ENCODE measurements around the gene PSMD12.
A peak's percentile ranks its signal among the peaks of the same experiment; 100 is the strongest.
"Not testable (repeated sequence)": the region's sequence is repeated elsewhere in the genome, so short reads cannot be mapped to it uniquely, and the experiment has no call there.

PSMD12 gene

DNA sequence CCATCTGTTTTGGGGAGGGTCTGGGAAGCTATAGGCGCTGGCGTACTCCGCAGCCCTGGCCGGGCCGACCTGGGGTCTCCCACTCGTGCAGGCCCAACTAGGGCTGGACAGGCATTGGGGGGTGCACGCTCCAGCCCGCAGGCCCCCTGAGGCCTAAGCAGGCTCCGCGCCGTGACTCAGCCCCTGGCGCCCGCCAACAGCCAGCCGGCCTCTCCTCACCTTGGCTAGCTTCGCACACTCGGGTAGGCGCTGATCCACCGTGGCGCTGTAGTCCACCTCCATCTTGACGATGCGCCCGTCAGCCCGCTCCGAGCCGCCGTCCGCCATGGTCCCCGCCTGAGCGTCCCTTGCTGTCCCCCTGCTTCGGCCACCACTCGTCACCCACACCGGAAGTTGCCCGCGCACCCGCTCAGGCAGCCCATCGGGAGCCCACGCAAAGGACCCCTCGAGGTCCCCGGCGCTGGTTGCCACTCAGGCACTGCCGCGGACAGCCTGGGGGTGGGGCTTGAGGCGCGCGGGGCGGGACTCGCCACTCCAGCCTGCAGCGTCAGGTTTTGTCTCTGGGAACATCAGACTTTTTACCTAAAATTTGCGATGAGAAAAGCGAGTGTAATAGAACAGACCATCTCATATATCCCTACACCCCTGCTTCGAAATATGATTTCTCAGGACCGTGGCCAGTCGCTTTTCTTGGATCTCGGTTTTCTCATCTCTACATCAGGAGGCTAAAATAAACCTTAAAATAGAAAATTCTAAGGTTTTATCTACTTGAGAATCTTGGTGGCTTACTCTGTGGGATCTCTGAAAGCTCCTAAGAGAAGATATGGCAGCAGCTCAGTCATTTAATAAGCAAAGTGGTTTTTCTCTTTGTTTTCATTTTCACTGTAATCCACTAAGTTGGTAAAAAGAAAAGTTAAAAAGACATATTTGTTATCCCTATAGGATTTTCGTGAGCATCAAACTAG, at the start of gene PSMD12:
TSS of gene PSMD12 (minus strand) at position 385 of the 965 bp plus-strand sequence. CDS start at position 327, 58 bp downstream.
- DNase-seq = peak; percentile 76

DNA sequence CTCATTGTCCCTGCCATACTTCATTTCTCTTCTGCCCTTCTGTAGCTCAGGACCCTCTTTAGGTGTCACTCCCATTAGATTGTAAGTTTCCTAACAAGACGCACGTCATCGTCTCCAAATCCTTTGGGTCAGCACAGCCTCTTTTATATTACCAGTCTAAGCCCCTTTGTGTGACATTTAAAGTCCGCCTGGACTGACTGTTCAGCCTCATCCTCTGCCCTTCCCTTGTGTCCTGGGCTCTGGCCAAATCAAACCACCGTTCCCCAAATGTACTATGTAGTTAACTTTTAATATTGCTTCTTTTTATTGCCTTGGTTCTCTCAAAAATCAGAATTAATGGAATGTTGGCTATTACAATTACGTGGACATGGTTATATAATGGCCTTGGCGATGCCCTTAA, 48.9 kb upstream of the PSMD12 start:
- DNase-seq = no peak

DNA sequence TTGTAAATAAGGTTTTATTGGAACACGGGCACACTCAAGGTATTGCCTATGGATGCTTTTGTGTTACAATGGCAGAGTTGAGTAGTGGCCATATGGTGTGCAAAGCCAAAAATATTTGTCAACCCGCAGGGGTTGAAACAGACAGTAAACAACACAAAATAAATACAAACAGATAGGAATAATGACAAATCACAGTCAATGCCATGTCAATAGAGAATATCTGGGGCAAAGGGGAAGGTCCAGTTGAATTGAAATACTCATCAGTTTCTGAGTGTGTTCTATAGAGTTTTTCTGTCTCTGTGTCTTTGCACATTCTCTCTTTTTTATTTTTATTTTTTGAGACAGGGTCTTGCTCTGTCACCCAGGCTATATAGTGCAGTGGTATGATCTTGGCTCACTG, 48.2 kb upstream of the PSMD12 start:
- no peak for DNase-seq

DNA sequence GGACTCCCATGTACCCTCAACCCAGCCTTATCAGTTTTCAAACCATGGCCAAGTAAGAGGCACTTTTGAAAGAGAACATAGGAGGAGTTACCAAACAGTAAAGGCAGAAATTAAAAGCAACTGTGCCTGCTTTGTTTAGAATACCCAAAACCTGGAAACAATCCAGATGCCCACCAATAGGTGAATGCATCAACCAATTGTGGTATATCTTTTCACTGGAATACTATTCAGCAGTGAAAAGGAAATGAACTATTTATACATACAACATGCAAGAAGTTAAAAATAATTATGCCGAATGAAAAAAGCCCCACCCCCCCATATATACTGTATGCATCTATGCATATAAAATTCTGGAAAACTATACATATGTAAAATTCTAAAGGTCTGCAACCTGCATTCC, 47.8 kb upstream of the PSMD12 start:
- DNase-seq = no peak

DNA sequence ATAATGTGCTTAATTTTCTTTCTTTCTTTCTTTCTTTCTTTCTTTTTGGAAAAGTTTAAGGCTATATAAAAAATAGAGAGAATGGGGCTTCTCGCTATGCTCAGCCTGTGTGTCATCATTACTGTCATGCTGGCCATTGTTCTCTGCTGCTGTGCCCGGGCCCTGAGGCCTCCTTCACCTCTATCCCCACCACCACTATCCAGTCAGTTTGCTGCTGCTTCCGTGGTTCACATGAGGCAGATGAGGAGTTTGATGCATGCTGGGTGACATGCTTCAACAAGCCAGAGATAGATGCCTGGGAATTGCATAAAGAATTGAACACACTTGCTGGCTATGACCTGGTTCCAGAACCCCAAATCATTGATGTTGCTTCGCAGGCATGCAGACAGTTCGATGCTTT, 47.0 kb upstream of the PSMD12 start:
- no peak for DNase-seq

DNA sequence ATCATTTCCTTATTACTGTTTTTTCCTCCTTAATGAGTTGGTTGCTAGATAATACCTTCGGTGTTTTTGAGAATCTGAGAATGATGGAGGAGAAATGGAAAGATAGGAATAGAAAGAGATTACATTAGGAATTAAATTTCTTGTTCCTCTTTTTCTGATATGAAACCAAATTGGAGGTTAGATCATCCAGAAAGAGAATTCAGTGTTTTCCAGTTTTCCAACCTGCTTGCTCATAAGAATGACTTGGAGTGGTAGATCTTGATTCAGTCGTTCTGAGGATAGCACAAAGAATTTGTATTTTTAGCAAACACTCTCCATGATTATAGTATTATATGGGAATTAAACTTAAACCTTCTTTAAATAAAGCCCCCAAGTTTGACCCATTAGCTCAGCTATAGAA, 46.6 kb upstream of the PSMD12 start:
- no peak for DNase-seq

DNA sequence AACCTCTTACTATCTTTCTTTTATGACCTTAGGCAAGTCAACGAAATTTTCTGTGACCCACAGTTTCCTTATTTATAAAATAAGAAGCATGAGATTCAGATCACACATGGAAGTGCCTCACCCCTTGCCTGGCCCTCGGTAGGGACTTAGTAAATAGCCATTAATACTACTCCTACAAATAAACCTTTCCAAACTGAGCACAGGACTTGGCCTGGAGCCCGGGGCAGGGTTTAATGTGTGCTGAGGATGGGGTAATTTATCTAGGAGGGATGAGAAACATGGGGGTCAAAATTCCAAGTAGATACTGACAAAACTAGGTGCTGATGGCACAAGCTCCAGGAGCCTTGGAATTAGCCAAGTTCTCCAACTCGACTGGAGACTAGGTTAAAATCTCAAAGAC, 45.7 kb upstream of the PSMD12 start:
- DNase-seq = no peak

DNA sequence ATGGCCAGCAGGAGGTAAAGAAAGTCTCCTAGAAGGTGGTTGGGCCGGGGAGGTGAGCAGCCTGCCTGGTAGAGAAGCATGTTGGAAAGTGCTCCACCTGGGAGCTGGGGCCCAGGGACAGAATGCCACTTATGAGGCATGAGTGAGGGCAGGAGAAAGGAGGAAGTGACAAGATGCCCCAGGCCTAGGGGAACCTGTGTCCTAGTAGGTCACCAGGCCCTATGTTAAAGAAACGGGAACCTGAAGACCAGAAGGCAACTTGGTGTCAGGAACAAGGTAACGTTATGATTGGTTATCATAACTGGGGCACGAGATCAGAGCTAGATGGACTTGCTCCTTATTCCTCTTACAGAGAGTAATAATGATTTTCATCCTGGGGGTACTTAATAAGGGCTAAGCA, 45.0 kb upstream of the PSMD12 start:
- DNase-seq = no peak

DNA sequence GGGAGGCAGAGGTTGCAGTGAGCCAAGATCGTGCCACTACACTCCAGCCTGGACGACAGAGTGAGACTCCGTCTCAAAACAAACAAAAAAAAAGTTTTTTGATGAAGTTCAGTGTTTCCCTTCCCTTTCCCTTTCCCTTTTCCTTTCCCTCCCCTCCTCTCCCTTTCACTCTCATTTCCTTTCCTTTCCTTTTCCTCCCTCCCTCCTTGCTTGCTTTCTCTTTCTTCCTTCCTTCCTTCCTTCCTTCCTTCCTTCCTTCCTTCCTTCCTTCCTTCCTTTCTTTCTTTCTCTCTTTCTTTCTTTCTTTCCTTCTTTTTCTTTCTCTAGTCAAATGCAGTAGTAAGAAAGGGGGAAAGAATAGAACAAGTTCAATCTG, 42.1 kb upstream of the PSMD12 start:
- not testable (repeated sequence) for DNase-seq

DNA sequence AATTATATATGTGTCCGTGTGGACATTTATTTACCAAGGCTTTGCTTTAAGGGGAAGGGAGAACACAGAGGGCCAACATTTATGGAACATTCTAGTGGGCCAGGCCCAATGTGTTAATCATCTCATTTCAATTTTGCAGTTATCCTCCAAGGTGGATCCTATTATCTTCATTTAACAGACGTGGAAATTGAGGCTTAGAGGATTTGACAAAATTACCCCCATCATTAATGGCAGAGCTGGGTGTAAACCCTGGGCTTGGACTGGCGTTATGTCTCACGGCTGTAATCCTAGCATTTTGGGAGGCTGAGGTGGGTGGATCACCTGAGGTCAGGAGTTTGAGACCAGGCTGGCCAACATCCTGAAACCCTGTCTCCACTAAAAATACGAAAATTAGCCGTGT, 37.1 kb upstream of the PSMD12 start:
- no peak for DNase-seq

DNA sequence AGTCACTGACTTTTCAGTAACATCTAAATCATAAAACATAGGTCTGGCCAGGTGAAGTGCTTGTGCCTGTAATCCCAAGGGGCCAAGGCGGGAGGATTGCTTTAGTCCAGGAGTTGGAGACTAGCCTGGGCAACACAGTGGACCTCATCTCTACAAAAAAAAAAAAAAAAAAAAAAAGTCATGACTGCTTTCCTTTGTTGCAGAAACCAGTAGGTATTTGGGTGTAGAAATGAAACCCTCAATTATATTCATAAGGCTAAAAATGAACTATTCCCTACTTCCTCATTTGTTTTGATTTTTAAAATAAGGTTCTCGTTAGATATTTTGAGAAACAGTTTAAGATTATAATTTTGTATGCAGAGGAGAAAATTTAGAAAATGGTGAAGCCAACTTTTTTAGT, 36.7 kb upstream of the PSMD12 start:
- DNase-seq = no peak

DNA sequence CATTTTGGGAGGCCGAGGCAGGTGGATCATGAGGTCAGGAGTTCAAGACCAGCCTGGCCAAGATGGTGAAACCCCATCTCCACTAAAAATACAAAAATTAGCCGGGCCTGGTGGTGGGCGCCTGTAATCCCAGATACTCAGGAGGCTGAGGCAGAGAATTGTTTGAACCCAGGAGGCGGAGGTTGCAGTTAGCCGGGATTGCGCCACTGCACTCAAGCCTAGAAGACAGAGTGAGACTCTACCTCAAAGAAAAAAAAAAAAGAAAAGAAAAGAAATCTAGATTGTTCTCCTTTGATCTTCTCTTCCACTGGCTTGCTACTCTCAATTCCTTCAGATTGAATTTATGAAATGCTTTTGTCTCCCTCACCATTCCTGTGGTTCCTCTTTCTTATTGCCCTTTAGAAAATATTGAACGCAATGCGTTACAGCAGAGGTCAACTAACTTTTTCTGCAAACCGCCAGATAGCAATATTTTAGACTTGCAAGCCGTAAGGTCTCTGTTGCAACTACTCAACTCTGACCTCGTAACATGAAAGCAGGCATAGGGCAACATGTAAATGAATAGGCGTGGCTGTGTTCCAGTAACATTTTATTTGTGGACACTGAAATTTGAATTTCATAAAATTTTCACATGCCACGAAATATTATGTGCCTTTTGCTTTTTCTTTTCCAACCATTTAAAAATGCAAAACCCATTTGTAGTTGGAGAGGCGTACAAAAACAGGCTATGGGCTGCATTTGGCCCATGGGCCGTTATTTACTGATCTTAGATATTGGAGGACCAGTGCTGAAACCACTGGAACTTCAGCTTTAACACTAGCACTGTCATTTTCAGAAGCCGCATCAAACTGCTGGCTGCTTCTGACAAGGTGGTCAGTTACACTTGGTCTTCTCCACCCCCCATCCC, 35.5 kb upstream of the PSMD12 start:
- no peak for DNase-seq

DNA sequence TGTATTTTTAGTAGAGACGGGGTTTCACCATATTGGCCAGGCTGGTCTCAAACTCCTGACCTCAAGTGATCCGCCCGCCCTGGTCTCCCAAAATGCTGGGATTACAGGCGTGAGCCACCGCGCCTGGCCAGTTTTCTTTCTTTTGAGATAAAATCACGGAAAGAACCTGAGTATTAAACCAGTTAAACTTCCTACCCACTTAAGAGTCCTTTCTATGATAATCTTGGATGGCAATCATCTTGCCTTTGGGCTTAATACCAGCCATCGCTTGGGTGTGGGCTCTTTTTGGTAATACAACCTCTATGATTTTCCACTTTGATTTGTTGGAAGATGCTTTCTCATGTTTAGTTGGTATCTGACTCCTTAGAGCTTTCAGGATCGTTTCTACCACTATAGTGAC, 34.7 kb upstream of the PSMD12 start:
- no peak for DNase-seq

DNA sequence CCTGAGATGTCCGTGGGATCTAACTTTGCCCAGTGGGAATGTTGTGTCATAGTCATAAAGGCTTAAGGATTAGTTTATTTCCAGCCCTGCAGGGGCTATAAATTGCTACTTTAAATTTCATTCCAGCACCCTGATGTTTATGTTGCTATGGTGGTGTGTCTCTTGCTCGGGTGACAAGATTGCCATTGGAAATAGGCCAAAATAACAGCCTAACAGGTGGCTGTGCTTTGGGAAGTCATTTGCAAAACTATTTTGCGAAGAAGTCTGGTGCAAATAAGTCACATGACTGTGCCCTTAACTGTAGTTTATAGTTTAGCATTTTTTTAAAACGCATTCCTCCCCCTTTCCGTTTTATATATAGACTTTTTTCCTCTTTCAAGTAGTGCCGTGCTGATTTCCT, 33.8 kb upstream of the PSMD12 start:
- no peak for DNase-seq

DNA sequence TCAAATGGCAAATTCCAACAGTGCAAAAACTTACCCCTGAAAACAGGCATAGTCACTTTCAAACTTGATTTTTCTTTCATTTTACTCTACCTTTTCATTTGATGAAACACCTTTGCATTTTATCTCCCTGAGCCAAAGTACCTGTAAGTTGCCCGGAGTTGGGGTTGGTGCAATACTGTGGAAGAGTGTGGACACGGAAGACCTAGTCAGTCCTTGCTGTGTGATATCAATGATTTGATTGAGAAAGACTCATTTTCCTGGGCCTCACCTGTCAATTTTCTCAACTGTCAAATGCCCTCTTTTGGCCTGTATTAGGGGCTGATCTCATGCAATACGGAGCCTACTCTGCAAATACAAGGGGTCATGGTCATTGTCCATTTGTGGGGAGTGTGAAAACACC, 33.3 kb upstream of the PSMD12 start:
- DNase-seq = no peak

DNA sequence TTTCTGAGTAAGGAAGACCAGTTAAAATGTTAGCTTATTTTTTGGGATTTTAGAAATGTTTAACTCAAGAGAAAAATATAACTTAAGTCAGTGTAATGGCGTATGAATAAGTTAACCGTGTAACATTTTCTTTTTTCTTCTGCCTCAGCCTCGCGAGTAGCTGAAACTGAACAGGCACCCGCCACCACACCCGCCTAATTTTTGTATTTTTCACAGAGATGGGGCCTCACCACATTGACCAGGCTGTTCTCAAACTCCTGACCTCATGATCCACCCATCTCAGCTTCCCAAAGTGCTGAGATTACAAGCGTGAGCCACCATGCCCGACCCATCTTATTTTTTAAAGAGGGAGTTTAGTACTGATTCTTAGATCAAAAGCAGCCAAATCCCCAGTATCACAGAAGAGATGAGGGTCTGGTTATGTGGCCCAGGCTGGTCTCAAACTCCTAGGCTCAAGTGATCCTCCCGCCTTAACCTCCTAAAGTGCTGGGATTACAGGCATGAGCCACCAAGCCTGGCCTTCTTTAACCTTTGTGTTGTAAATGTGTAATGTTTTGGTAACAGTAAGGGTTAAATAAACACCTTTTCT, 27.5 kb upstream of the PSMD12 start:
- DNase-seq = no peak

DNA sequence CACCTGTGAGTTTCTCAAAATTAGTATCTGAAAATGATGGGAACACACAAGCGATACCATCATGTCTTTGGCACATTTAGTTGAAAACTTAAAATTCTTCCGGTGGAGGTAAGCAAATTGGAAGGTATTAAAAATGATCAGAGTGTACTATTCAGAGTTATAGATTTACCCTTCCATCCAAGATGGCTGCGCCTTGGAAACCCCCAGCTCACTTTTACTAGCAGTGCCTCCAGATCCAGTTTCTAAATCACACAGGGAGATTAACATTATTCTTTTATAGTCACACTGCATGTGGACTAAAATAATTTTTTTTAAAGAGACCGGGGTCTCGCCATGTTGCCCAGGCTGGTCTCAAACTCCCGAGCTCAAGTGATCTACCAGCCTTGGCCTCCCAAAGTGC, 25.7 kb upstream of the PSMD12 start:
- no peak for DNase-seq

DNA sequence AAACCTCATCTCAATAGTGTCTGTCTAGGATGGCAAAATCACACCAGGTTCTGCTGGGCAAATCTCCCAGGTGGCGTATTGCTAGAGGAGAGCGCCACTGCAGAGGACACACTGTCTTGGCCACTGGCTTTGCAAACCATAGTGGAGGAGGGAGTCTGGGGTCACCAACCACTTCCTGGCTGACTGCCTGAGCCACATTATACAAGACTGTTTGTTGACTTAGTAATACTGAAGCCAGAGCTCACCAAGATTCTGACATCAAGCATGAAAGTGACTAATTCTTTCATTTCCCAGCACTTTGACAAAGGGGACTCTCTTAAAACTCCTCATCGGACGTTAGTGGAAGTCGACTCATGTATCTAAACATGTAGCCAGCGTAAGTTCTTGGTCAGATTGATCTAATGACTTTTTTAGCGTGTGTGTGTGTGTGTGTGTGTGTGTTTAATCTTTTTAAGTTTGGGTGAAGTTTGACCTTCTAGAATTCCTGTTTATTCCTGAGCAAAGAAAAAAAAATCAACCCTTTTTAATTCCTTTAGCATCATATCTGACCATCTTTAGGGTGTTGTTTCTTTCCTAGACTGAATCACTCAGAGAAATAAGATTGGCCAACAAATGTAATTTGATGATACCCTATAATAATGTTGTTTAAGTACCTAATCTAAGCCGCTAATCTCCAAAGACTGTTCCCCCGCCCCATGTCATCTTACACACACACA, 24.4 kb upstream of the PSMD12 start:
- DNase-seq = peak; percentile 54

DNA sequence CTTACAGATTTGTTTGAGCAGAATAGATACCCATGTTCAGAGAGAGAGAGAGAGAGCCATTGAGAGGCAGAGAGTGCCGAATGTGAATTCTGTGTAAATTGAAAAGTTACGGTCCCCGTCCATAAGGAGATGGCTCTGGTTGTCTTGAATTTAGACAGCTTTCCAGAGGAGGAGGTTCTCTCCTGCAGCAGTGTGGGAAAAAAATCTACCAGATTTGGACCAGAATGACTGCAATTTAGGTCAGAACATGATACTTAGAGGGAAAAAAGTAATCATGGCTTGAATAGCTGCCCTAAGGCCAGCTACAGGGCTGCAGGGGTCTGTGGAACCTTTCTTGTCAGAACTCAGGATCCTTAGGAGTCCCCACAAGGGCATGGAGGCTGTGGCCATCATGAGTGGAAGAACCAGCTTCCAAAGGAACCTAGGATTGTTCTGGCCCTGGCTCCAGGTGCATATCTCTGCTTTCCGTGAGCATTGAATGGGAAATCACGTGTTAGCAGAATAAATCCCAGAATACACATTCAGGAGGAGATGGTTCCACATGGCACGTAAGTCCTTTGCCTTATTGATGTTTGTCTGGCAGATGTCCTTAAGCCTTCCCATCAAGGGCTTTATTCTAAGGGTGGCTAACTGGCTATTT, 23.7 kb upstream of the PSMD12 start:
- DNase-seq = no peak

DNA sequence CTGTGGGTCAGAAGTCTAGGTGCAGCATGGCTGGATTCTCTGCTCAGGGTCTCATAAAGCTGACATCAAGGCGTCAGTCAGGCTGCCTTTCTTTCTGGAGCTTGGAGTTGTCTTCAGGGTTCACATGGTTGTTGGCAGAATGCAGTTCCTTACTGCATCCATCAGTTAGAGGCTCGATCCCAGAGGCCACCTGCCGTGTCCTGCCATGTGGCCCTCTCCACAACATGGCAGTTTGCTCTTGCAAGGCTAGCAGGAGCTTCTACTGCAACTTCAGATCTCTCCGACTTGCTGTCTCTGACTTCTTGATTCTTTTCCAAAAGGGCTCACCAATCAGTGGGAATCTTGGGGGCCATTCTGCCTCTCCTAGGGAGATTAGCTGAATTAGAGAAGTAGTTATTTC, 22.6 kb upstream of the PSMD12 start:
- DNase-seq = no peak

DNA sequence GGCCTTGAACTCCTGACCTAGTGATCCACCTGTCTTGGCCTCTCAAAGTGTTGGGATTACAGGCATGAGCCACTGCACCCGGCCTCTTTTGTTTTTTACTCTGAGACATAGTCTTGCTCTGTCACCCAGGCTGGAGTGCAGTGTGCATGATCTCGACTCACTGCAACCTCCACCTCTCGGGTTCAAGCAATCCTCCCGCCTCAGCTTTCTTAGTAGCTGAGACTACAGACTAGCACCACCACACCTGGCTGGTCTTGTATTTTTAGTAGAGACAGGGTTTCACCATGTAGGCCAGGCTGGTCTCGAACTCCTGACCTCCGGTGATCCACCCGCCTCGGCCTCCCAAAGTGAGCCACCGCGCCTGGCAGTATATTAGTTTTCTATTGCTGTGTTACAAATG, 22.2 kb upstream of the PSMD12 start:
- not testable (repeated sequence) for DNase-seq

DNA sequence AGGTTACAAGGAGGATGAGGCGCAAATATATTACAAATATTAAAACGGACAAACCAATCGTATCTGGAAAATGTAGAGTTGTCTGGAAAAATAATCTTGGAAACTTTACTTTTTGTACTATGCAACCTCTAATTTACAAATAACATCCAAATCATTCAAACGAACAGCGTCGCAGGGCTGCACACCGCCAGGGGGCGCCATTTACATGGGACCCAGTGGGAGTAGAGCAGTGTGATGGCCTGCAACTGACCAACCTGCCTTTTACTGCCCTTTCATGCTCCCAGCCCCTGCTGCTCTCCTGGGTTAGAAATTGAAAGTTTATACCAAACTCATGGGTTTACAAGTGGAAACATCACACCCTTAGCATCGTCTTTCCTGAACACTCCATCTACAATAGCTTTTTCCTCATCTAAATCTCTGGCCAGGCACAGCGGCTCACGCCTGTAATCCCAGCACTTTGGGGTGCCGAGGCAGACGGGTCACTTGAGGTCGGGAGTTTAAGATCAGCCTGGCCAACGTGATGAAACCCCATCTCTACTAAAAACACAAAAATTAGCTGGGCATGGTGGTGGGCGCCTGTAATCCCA, 20.7 kb upstream of the PSMD12 start:
- no peak for DNase-seq

Measured in NCI-H446 treated with DMSO at 0.1 percent for 48 hours (cell line).